GM19455 (cell line): ENCODE results near the gene CPNE6.

Source experiments
- ATAC-seq: cut with Tn5 transposase; IDR thresholded peaks from one replicate; pipeline ENCODE4 v1.9.1; 2021; ENCODE audit not compliant: unreplicated experiment

The CPNE6 gene

GRCh38 chr14:24054324-24054641, 17.1 kb upstream of the CPNE6 start:
- no peak for ATAC-seq

- ATAC-seq, result no peak
These were observed 16.7 kb upstream of the CPNE6 start for GRCh38 chr14:24054646-24055045.

GRCh38 chr14:24055971-24056799, 15.2 kb upstream of the CPNE6 start:
- ATAC-seq, result no peak

- no peak for ATAC-seq
These were observed 14.6 kb upstream of the CPNE6 start for GRCh38 chr14:24056800-24057184.

GRCh38 chr14:24057271-24057670, 14.1 kb upstream of the CPNE6 start:
- ATAC-seq, result no peak

- ATAC-seq, result no peak
These were observed 13.5 kb upstream of the CPNE6 start for GRCh38 chr14:24057867-24058259.

GRCh38 chr14:24058260-24058950, 13.0 kb upstream of the CPNE6 start:
- no peak for ATAC-seq

GRCh38 chr14:24058951-24059475, 12.3 kb upstream of the CPNE6 start:
- ATAC-seq, result no peak

GRCh38 chr14:24059841-24060388, 11.4 kb upstream of the CPNE6 start:
- no peak for ATAC-seq

- ATAC-seq, result no peak
These were observed 10.9 kb upstream of the CPNE6 start for GRCh38 chr14:24060443-24060842.

- no peak for ATAC-seq
These were observed 10.1 kb upstream of the CPNE6 start for GRCh38 chr14:24060984-24061913.

GRCh38 chr14:24062216-24062980, 9.0 kb upstream of the CPNE6 start:
- ATAC-seq, result no peak

GRCh38 chr14:24063263-24063836, 8.0 kb upstream of the CPNE6 start:
- no peak for ATAC-seq

- ATAC-seq, result no peak
These were observed 7.1 kb upstream of the CPNE6 start for GRCh38 chr14:24064091-24064795.

- no peak for ATAC-seq
These were observed 6.5 kb upstream of the CPNE6 start for GRCh38 chr14:24064856-24065255.

GRCh38 chr14:24065408-24065807, 6.0 kb upstream of the CPNE6 start:
- no peak for ATAC-seq

GRCh38 chr14:24066496-24067132, 4.7 kb upstream of the CPNE6 start:
- no peak for ATAC-seq

- no peak for ATAC-seq
These were observed 4.0 kb upstream of the CPNE6 start for GRCh38 chr14:24067133-24068082.
